HG02642 (cell line): ENCODE results near the gene CNNM2.
"Not testable (repeated sequence)": the region's sequence is repeated elsewhere in the genome, so short reads cannot be mapped to it uniquely, and the experiment has no call there.

ENCODE experiments used
- ATAC-seq: cut with Tn5 transposase; IDR thresholded peaks from one replicate; pipeline ENCODE4 v1.9.1; 2021; ENCODE audit warnings: mild to moderate bottlenecking; ENCODE audit not compliant: unreplicated experiment, poor library complexity

CNNM2 gene

DNA sequence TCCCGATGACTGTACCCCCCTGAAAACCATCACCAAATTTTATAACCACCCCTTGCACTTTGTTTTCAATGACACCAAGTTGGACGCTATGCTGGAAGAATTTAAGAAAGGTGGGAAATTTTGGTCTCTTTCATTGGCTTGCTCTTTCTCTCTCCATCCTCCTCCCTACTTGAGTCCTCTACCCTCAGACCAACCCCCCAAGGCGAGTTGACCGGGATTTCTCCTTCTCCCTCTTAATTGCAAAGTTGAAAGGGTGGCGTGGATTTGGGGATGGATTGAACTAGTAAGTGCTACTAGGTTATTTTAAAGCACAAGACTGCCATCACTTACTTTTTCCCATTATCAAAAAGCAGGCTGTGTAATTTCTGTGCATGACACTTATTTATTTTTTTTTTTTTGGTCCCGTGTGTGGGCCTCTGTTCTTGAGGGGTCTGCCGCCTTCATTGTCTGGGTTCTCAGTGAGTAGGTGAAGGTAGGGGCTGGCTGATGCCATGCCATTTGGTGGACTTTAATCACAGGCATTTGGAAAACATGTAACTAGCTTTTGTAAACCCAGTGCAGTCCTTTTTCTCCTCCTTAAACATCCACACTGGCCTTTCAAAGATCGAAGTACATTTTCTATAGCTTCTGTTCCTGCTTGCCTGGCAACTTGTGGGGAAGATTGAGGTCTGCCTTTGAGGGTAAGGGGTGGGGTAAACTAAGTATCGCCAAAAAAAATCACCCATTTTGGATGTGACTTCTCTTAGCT is 2.1 kb downstream of the CNNM2 start:
- no peak for ATAC-seq

GRCh38 chr10:102923601-102924000 is 5.5 kb downstream of the CNNM2 start:
- no peak for ATAC-seq

DNA sequence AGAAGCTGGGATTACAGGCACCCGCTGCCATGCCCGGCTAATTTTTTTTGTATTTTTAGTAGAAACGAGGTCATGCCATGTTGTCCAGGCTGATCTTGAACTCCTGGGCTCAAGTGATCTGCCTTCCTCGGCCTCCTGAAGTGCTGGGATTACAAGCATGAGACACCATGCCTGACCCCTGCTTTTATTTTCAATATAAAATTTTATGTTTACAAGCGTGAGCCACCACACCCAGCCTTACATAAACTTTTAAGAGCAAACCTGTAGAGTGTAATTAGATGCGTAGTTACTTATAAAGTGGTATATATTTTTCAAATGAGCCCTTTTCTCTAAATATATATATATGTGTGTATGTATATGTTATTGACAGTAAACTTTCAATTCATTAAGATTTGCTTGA is 8.7 kb downstream of the CNNM2 start:
- no peak for ATAC-seq

DNA sequence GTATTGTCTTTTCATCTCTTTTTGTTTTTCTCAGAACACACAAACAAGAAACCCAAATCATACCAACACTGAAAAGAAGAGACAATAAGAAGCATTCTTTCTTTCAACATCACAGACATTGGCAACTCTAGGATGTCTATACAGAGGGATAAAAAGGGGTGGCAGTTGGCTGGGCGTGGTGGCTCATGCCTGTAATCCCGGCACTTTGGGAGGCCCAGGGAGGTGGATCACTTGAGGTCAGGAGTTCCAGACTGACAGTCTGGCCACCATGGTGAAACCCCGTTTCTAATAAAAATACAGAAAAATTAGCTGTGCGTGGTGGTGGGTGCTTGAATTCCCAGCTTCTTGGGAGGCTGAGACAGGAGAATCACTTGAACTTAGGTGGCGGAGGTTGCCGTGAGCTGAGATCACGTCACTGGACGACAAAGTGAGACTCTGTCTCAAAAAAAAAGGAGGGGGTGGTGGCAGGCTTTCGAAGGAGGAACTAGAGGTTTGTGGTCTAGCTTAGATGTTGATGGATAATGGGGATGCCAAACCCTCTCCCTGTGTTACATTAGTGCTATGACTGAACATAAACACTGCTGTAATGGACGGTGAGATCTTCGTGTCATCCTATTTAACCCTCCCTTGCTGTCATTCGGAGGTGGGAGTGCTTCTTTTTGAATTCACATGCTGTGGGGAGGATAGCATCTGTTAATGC is 9.4 kb downstream of the CNNM2 start:
- no peak for ATAC-seq

- not testable (repeated sequence) for ATAC-seq
Observed at GRCh38 chr10:102928442-102928841, 10.3 kb downstream of the CNNM2 start.

DNA sequence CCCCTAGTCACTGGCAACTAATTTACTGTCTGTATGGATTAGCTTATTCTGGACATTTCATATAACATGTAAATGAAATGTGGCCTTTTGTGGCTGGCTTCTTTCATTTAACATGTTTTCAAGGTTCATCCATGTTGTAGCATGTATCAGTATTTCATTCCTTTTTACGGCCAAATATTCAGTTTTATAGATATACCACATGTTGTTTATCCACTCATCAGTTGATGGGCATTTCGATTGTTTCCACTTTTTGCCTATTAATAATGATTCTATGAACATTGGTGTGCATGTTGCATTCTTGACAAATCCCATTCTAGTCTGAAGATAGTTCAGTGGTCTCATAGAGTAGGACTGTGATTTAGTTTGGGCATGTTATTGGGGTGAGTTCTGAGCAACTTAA is 12.6 kb downstream of the CNNM2 start:
- ATAC-seq, result no peak

DNA sequence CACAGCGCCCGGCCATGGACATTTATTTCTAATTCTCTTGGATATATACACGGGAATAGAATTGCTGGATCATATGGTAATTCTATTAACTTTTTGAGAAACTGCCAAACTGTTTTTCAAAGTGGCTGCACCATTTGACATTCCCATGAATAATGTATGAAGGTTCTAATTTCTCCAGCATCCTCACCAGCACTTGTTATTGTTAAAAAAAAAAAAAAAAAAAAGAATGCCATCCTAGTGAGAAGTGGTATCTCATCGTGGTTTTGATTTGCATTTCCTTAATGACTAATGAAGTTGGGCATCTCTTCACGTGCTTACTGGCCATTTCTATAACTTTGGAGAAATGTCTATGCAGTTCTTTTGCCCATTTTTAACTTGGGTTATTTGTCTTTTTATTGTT is 13.5 kb downstream of the CNNM2 start:
- no peak for ATAC-seq

DNA sequence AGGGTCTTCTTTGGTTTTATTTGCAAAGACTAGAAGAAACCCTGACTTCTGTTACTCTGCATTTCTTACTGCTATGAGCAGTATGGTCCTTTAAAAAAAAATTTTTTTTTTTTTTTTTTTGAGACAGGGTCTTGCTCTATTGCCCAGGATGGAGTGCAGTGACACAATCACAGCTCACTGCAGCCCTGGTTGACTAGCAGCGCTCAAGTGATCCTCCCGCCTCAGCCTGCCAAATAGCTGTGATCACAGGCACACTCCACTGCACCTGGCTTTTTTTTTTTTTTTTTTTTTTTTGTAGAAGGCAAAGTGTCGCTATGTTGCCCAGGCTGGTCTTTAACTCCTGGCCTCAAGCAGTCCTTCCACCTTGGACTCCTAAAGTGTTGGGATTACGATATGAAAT is 17.4 kb downstream of the CNNM2 start:
- no peak for ATAC-seq

DNA sequence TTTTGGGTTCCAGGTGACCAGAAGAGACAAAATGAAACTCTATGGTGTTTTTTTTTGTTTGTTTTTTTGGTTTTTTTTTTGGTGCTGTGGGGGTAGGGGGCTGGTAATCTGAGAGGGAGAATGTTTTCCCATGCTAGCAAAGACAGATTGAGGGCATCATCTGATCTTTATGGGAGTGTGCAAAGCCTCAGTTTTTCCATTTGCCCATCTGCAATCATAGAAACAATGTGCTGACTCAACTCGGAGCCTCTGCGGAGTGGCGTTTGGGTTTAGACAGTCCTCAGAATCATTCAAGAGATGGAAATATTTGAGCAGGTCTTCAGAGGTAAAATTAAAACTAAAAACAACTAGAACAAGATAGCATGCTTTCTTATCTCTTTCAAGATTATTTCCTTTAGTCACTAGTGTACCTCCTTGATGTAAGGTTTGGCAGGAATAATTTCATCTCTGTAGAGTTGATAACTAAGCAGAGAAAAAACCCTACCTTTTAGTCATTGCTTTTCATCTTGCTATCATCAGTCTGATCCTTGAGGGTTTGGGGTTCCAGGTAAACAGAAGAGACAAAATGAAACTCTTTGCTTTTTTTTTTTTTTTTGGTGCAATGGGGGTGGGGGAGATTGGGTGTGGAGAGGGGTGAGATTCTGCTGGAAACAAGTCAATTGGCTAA is 18.0 kb downstream of the CNNM2 start:
- ATAC-seq, result no peak

- no peak for ATAC-seq
Observed at GRCh38 chr10:102941401-102941800, 23.3 kb downstream of the CNNM2 start.

- ATAC-seq, result no peak
Observed at GRCh38 chr10:102945449-102945848, 27.4 kb downstream of the CNNM2 start.

- ATAC-seq, result no peak
Observed at GRCh38 chr10:102945962-102946361, 27.9 kb downstream of the CNNM2 start.

DNA sequence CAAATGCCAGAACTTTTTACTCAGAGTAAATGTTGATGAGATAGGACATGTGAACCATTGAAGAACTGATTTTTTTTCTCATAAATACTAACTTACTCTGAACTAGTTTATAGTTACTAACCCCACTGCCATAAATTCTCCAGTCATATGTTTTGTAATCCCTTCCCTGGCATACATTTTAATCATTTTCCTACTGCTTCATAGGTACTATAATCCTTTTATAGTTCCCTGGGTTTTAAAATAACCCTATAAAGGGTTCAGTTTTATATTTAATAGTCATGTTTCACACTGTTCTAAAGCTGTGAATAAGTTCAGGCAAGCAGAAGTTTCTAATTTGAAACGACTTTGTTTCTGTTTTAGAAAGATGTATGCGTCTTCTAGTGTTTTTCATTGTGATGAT is 28.9 kb downstream of the CNNM2 start:
- no peak for ATAC-seq

GRCh38 chr10:102948176-102948575 is 30.1 kb downstream of the CNNM2 start:
- no peak for ATAC-seq

GRCh38 chr10:102948786-102949185 is 30.7 kb downstream of the CNNM2 start:
- ATAC-seq, result no peak

- ATAC-seq, result no peak
Observed at GRCh38 chr10:102949916-102950315, 31.8 kb downstream of the CNNM2 start.

GRCh38 chr10:102951316-102951715 is 33.2 kb downstream of the CNNM2 start:
- no peak for ATAC-seq

DNA sequence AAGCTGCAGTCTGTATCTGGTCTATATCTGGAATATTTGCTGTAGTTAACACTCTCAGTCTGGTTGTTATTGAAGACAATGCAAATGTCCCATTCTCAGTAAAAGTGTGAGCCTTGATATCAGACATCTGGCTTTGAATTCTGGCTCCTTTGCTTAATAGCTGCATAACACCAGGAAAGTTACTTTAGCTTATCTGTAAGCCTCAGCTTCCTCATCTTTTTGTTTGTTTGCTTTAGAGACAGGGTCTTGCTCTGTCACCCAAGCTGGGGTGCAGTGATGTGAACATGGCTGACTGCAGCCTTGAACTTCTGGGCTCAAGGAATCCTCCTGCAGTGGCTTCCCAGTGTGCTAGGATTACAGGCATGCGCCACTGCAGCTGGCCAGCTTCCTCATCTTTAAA is 41.3 kb downstream of the CNNM2 start:
- no peak for ATAC-seq

GRCh38 chr10:102960157-102960556 is 42.1 kb downstream of the CNNM2 start:
- ATAC-seq, result no peak

GRCh38 chr10:102962267-102962666 is 44.2 kb downstream of the CNNM2 start:
- no peak for ATAC-seq

GRCh38 chr10:102962951-102963755 is 45.1 kb downstream of the CNNM2 start:
- no peak for ATAC-seq
